NCI-H128 (cell line): ENCODE measurements around the gene KIF16B.

Experiments used
- DNase-seq: peaks from one replicate; lab custom pipeline; 2025; ENCODE audit not compliant: unreplicated experiment; lab: John Stamatoyannopoulos, UW

Gene KIF16B

DNA sequence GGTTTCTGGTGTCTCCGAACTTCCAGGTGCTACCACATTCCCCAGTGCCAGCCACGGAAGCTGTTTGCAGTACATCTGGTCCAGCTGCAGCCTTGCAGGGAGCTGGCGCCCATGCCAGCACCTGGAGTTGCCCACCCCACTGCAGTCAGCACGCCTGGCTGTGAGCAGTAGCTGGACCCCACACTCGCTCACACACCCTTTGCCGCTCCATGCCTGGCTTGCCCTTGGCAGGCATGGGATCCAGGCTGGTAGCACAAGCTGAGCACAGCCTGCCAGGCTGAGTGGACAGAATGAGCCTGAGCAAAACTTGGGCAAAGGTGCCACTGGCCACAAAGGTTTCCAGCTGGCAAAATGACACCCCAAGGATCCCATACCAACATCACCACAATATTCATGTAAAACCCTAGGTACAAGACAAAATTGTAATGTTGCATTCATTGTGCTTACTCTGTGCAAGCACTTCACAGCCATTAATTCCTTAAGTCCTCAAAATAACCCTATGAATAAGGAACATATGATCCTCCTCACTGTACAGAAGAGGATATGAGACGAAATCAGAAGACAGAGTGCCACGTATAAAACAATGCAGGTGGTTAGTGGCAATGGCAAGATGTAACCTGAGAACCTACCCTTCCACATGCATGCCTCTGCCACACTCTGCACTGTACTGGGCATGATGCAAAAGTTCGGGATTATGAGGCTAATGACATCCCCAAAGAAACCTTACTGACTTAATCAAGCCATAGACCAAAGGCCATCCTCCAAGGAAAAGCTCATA lies 18.3 kb downstream of the KIF16B start:
- no peak for DNase-seq

DNA sequence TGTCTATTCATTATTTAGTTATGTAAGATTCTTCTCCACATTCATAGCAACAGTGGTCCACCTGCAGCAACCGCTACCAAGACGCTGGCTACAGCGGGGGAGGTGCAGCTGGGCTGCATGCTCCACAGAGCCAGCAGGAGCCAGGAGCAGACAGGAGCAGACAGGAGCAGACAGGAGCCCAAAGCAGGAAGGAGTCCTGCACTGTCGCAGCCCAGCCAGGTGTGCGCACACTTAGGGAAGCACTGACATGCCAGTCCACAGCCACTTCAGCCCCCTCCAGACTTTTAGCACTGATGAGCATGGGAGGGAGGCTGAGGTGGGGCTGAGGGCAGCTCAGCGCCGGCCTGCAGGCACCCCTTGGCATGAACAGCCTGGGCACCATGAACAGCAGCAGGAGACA lies 19.6 kb downstream of the KIF16B start:
- DNase-seq: no peak

DNA sequence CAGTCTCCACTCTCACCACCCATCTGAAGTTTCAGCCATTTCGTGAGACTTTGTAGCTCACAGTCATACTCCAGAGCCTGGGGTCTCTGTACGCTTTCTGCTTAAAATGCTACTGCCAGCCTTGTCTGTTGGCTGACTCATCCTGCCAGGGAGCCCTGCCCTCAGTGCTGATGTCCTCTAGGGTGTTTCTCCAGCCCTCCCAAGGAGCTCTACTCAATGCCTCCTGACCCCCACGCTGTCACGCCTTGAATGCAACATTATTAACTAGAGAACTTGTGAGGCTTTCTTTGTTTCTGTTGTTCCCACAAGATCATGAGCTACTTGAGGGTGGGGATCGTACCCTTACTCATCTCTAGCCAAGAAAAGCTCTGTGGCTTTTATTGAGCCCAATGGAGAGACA lies 20.1 kb downstream of the KIF16B start:
- DNase-seq: no peak

DNA sequence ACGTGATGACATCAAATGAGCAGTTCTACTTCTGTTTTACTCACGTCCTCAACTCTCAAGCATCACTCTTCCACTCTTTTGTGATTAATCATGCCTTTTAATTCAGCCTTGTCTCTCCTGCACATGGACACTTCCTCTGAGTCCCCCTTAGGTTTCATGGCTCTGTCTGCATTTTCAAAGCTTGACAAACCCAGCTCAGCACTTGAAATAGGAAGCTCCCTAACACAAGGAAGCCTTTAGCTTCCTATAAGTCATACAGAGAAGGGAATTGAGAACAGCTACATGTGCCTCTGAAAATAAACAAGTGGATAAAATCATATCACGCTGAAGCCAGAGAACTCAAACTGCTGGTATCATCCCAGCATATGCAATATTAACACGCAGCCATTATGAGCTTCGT lies 21.2 kb downstream of the KIF16B start:
- DNase-seq: no peak

DNA sequence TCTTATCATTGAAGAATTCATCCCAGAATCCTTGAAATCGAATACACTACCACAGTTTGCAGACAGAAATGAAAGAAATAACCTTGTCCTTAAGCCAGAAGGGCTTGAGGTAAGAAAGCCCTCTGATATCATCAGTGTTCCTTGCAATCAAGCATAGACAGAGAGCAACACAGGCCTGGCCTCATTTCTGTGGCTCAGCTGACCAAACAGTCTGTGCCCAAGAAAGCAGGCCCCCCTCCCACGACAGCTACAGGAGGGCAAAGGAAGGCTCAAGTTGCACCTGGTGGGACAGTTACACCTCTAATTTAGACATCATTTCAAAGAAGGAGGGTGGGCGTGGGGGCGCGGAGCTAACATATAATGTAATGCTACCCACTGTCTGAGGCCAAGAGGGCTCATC lies 21.6 kb downstream of the KIF16B start:
- no peak for DNase-seq

DNA sequence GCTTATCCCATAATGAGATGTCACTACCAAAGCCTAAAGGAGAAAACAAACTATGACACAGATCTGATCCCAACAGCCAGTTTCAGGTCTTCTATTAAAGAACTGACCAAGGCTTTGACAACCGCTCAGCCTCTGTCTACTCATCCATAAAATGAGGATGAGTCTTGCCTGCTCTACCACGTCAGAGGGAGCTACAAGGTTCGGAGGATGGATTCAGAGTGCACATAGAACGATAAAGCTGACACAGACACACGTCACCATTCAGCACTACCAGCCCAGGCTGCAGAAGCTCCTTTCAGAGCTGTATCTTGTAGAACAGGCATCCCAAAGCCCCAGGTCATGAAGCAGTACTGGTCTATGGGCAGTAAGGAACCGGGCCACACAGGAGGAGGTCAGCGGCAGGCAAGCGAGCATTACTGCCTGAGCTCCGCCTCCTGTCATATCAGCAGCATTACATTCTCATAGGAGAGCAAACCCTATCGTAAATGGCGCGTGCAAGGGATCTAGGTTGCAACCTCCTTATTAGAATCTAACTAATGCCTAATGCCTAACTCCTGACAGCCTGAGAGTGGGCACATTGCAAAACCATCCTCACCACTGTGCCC lies 25.1 kb downstream of the KIF16B start:
- DNase-seq: no peak

DNA sequence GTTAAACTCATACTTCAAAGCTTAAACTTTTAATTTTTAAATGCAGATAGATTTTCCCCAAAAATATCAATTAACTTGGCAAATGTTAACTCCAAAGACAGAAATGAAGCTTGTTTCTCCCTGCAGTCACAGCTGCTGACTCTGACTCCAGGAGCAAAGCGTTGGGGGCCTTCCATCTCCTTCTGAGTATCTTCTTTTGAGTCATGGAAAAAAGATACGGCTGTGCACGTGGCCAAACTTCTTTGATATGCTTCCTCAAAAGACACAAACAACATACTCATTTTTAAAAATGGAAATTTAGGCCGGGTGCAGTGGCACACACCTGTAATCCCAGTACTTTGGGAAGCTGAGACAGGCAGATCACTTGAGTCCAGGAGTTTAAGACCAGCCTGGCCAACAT lies 28.3 kb downstream of the KIF16B start:
- no peak for DNase-seq

DNA sequence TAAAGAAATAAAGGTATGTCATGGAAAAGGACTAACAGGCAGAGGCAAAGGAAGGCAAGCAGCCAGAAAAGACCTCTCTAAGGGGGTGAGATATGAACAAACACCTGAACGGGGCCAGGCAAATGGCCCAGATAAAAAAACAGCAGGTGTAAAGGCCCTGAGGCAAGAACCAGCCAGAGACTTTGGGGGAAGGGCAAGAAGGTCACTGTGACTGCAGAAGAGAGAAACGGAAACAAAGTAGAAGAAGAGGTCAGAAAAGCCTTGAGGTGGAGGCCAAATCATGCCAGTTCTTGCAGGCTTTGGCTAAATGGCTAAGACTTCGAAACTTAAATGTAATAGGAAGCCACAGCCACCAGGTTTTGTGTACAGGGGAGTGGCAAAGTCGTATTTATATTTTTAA lies 30.8 kb downstream of the KIF16B start:
- DNase-seq: no peak

DNA sequence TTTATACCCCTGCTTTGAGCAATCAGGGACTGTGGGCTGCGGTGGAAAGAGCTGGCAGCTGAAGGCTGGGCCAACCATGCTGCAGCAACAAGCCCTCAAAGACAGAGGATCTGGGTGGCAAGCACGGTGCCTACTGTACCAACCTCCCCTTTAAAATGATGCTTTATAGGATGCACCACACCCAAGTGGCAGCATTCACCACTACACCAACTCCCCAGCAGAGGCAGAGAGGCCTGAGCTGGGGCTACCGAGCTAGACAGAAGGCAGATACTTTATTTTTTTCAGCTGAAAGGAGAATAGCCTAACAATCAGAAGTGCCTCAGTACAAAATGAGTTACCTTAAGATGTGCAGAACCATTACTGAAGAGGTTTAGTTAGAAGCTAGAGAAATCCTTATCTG lies 31.4 kb downstream of the KIF16B start:
- no peak for DNase-seq

DNA sequence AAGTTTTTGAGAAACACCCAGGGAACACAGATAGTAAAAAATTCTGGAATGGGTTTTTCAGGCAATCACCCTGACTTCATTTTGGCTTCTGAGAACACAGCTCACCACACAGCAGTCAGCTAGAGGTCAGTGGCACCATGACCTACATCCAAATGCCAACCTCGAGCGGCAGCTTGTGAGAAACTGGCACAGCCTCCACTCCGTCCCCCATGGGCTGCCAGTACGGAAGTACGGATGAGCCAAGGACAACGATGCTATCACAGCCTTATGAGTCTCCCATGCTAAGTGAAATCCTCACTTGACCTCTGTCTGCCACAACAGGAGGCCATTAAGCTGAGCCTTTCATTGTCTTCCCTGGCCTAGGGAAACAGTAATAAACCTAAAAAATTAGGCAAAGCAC lies 32.0 kb downstream of the KIF16B start:
- DNase-seq: no peak

DNA sequence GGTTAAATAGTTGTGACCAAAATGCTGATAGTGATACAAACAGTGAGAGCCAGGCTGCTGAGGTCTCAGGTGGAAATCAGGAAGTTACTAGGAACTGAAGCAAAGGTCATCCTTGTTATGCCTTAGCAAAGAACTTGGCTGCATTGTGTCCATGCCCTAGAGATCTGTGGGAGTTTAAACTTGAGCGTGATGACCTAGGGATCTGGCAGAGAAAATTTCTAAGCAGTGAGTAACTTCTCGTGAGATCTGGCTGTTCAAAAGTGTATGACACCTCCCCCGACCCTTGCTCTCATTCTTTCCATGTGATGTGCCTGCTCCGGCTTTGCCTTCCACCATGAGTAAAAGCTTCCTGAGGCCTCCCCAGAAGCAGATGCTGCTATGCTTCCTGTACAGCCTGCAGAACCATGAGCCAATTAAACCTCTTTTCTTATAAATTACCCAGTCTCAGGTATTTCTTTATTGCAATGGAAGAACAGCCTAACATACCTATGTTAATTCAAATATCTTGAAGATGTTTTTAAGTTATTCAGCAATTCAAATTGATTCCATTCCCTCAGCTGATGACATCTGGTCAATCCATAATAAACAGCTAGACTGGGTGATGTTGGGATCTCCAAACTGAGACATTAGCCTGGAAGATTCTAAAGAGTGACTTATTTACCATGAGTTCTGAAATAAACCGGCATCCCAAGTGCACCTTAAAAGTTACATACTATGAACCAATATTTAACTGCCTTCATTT lies 33.8 kb downstream of the KIF16B start:
- no peak for DNase-seq

DNA sequence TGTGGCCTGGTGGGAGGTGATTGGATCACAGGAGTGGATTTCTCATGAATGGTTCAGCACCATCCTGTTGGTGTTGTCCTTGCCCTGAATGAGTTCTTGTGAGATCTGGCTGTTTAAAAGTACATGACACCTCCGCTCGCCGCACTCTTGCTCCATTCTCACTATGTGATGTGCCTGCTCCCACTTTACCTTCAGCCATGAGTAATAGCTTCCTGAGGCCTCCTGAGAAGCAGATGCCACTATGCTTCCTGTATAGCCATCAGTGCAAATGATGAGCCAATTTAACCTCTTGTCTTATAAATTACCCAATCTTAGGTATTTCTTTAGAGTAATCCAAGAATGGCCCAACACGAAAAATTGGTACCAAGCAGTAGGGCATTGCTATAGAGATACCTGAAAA lies 34.5 kb downstream of the KIF16B start:
- no peak for DNase-seq

DNA sequence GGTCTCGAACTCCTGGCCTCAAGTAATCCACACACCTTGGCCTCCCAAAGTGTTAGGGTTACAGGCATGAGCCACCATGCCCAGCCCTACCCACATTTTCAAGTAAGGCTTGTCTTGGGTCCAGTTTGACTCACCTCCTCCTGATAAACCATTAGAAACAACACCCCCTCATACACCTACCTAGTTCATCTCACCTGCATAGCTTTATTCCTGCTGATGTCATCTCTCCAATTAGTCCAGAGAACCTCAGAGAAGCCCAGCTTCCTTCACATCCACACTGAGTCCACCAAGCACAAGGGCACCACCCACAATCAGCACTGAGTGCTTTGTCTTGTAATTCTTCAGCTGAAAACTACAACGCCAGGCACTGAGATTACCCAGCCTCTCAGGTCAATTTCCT lies 35.3 kb downstream of the KIF16B start:
- no peak for DNase-seq

DNA sequence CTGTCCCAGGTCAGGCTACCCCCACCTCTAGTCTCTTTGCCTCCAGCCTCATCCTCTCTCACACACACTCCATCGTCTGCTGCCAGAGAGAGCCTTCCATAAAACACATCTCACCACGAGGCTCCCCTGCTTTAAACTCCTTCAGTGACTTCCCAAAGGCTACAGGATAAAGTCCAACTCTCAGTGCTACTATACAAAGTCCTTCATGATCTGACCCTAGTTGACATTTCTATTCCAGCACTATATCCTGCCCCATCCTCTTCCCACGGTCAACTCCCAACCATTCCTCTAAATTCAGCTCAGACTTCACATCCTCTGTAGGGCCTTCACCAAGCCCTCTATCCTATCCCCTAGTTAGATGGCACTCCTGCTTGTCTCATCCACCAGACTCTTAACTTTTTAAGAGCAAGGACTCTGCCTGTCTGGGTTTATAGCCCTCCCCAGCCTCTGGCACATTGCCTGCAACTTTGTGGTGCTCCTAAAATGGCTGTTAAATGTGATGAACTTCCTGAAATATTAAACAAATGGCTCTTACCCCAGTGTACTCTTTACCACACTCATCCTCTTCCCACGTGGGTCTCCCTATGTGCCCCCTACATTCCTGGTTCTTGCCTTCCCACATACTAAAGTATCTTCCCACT lies 36.1 kb downstream of the KIF16B start:
- DNase-seq: no peak

DNA sequence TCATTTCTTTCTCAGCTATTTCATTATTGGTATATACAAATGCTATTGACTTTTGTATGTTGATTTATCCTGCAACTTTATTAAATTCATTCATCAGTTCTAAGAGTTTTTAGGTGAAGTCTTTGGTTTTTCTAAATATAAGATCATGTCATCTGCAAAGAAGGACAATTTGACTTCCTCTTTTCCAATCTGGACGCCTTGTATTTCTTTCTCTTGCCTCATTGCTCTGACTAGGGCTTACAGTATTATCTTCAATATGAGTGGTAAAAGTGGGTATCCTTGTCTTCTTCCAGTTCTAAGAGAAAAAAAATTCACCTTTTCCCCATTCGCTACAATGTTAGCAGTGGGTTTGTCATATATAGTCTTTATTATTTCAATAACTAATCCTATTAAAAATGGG lies 38.0 kb downstream of the KIF16B start:
- no peak for DNase-seq

DNA sequence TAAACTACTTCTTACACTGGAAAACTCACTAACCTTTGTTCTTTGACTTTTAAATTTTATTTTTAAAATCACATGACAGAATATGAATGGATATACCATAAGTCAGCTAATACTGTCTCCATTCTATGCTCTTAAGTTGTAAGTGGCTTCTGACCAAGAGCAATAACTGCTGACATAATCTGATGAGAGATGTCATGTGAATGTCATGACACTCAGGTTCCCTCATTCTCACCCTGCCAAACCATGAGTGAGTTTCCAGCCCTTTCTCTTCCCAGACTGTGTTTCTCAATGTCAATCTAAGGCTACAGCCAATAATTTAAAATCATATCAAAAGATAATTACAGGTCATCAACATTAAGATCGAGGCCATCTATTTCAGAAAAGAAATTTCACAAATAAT lies 39.7 kb downstream of the KIF16B start:
- DNase-seq: no peak

DNA sequence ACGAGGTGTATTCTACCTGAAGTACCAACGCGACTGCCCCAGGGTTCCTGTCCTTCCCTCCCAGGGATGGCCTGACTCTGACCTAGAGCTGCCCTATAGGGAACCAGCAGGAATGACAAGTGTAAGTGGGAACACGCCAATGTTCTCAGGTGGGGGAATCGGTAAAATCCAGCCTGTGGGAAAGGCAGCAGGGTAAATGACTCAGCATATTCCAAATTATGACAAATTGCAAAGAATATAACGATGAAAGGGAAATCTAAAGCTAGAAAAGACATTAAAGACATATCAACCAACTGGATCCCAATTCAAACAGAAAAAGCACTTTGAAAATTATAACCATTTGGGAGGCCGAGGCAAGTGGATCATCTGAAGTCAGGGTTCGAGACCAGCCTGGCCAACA lies 41.8 kb downstream of the KIF16B start:
- DNase-seq: no peak

DNA sequence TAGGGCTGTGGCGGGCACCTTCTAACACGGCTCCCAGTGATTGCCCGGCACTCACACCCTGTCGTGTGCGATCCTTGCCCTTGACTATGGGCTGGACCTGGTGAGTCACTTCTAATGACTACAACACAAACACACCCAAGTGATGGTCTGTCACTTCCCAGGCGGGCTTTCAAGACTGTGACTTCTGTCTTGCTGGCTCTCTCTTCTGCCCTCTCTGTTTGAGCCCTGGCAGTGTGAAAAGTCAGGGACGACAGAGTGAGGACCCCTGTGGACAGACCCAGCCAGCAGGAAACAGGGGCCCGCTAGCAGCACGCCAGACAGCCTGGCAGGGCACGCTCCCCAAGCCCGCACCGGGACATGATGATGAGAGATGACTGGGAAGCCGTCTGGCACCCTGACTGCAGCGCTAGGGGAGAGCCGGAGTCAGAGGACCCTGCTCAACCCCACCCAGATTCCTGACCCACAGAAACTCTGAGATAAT lies 43.0 kb downstream of the KIF16B start:
- DNase-seq: no peak

DNA sequence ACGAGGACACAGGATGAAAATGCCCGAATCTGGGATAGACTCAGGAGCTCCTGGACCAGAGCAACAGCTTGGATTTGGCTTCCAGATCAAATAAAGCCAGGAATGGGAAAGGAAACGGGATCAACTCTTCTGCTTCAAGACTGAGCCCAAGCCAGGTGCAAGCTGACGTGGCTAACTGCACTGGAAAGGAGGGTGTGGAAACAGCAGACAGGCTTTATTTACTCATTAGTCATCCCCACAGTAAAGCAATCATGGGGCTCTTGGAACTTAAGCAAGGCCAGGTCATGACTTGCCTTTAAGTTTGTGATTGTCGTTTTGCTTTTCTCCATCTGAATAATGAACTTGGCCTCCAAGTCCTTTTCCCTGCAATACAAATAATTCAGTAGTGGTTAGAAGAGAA lies 45.2 kb downstream of the KIF16B start:
- no peak for DNase-seq

DNA sequence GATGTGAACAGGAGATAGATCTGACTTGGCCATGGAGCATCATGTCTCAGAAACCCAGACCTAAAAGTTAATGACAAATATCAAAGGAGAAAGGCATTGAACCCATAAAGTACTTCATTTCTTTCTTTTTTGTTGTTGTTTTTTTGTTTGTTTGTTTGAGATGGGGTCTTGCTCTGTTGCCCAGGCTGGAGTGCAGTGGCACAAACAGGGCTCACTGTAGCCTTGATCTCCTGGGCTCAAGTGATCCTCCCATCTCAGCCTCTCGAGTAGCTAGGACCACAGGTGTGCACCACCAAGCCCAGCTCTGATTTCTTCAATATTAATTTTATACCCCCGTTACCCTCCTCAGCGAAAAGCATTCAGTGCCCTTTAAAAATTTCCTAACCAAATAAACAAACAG lies 45.8 kb downstream of the KIF16B start:
- DNase-seq: no peak

DNA sequence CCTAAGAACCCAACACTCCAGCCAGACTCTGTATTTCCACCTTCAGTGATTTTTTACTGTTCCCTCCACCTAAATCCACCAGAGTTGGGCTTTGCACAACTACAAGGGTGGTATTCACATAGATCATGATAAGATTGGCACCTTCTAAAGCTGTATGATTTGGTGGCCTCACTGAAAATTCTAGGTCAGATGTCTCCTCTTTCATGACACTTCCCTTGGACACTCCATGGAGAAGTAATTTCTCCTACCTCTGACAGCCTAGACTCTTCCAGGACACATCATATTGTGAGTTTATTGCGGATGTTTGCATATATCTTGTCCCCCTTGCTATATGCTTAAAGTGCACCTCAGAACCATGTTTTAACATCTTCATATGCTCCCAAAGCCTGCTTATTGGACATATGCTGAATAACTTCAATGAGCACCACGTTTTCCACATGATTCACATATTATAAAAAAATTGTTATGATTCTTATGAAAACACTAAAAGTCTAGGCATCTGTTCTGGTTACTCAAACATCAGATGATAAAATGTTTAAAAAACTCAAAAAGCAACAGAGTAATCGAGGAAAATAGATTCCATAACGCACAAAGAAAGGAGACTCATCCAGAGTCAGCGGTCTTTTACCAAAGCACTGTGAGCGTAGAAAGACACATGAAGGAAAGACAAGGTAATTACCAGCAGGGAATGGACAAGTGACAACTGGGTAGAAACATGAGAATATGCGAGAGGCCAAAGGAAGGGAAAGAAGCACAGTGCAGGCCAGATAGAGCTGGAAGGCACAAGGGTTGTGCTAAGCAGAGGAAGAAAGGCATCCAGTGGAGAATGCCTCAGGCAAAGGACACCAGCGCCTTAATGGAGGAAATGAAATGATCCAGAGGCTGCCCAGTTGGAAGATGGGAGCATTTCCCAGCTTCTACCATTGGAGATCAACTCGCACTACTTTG lies 46.5 kb downstream of the KIF16B start:
- DNase-seq: no peak
